Activated effector memory CD4-positive, alpha-beta T cell treated with anti-CD3 and anti-CD28 coated beads, Interleukin-2, amount 50 U/mL, for 16 hours (primary cell): ENCODE measurements around the gene GDF9.

Source experiments
- DNase-seq: peaks from one replicate; pipeline ENCODE4 v3.0.0-alpha.2; 2020

Gene GDF9

DNA sequence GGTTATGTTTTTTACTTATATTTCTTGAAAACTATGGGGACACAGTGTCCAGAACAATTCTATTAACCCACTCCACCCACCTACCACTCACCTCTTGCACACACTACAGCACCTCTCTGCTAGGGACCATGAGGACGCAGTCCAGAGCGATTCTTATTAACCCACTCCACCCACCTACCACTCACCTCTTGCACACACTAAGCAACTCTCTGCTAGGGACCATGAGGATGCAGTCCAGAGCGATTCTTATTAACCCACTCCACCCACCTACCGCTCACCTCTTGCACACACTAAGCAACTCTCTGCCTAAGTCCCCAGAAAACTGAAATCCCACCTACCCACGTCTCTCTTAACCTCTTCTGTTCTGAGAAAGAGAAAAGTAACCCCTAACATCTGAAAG lies 33.7 kb downstream of the GDF9 start:
- DNase-seq = no peak

DNA sequence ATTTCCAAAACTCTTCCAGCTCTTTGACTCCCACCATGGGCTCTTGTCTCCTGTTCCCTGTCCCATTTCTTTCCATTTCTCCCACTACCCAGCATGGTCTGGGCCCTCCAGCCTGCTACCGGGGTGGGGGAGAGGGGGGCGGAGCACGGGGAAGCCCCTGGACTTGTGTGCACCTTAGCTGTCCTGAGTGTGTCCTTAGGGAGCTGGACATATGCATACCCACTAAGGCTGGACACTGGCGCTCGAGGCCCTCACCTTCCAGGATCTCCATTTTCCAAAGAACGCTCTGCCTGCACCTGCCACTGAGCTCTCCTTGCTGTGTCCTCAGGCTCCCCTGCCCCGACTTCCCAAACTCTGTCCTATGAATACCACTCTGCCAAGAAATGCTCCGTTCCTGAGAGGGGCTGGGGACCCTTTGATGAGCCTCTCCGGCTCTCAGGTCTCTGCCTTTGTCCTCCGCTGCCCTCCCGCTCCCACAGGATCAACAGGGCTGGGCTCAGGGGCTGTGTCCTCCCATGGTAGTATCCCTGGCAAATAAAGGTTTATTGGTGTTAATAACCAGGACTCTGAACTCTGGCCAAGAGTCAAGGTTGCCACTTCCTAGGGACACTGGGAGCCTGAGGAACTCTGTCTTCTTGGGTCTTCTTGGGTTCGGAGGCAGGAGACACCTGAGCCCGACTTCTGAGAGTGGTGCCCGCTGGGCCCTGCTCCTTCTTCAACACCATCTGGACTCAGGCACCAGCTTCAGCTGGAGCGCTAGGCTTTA lies 35.0 kb downstream of the GDF9 start:
- DNase-seq = no peak

DNA sequence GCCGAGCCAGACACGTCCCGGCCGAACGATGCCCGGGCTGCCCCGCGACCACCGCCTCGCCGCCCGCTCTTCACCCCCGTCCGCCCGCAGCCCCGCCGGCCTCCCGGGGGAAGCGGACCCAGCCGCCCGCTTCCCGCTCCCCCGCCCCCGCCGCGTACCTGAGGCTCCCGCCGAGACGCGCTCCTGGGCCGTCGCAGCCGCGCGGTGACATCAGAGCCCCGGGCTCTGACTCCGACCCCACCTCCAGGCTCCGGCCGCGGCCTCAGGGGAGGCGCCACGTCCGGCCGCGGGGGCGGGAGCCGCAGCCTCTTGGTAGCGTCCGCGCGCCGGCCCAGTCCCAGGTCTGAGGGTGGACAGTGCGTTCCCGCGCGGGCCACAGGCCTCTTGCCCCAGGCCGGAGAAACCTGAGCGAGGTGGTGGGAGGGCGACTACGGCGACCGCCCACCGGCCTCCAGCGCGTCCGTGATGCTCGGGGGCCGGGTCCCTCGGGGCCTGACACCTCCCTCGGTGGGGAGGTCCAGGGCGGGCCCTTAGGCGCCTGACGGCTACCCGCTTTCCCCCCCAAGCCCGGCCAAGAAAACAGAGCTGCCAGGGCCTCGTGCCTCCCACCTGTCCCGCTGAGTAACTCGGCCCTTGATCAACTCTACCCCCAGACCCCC lies 35.7 kb downstream of the GDF9 start, which contains the start of gene SHROOM1:
Gene SHROOM1 (minus strand): TSS at position 212 of the 659 bp plus-strand sequence. CDS start 4,507 bp downstream, outside the sequence.
- DNase-seq = no peak

DNA sequence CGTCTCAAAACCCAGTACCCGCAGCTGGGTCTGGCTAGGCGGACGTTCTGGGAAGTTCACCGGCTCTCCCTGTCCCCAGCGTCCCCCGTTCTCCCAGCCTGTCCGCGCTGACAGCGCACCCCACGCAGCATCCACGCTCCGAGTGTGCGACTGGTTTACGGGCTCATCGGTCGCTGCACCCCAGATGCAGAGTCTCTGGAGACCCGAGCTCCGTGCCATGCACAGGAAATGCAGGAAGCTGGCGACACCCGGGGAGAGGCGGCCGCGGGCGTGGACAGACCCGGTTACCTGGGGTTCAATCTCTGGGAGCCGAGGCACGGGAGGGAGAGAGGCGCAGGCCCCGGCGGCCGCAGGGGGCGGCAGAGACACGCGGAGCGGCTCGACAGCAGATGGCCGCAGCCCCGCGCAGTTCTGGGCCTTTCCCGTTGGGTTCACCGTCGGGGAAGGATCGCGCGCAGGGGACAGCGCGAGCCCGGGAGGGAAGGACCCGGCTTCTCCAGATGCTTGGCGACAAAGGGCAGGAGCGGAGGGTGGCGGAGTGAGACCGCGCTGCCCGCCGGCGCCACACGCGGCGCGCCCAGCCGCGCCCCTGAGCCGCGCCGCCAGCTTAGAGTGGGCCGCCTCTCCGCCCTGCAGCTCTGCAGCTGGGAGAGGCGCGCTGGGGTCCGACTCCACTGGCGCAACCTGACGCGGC lies 36.4 kb downstream of the GDF9 start:
- DNase-seq = peak; percentile 89

DNA sequence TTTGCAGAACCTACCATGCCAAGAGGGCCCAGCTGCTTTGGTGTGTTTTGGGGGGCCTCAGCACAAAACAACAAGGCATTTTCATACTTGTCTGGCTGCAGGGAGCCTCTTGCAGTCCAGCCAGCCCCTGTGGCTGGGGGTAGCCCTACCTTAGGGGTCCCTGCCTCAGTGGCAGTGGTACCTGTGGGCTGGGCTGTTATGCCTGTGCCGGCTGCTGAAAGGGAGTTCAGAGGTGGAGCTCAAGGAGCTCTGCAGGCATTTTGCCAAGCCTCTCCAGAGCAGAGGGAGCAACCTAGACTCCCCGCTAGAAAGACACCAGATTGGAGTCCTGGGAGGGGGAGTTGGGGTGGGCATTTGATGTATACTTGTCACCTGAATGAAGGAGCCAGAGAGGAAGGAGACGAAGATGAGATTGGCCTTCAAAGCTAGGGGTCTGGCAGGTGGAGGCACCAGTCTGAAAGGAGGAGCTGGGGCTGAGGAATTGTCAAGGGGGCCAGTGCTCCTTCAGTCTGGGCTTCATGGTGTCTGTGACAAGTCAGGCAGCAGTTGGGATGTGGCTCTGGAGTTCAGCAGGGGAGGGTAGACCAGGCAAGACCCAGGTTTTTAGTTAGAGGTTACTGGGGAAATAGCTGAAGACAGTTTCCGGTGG lies 37.3 kb downstream of the GDF9 start:
- DNase-seq = no peak

DNA sequence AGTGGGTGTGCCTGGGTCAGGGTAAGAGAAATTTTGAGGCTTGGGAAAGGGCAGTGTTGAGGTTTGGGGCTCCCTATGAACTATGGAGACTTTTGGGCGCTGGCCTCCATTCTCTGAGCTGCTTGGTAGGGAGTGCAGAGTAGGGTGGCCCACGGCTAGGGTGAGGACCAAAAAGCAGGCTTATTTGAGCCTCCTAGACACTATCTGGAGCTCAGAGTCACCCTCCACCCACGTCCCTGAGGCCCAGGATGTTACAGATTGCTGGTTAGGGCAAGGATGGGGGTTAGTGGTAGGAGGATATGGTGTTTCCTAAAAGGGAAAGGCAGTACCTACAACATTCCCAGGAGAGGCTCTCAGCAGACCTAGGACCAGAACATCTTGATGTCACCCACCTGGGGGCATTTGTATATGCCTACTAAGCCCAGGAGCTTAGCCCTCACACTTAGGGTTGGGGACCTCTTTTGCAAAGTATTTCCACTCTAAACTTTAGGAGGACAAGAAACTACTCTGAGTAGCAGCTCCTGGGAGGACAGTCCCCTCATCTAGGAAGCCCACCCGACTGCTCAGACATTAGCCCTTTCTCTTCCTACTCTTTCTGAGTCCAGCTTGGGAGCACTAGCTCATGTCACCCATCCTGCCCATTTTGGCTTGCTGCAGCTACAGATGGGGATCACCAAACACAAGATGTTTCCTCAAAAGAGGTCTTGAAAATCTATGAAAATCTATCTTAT lies 38.2 kb downstream of the GDF9 start:
- DNase-seq = no peak

DNA sequence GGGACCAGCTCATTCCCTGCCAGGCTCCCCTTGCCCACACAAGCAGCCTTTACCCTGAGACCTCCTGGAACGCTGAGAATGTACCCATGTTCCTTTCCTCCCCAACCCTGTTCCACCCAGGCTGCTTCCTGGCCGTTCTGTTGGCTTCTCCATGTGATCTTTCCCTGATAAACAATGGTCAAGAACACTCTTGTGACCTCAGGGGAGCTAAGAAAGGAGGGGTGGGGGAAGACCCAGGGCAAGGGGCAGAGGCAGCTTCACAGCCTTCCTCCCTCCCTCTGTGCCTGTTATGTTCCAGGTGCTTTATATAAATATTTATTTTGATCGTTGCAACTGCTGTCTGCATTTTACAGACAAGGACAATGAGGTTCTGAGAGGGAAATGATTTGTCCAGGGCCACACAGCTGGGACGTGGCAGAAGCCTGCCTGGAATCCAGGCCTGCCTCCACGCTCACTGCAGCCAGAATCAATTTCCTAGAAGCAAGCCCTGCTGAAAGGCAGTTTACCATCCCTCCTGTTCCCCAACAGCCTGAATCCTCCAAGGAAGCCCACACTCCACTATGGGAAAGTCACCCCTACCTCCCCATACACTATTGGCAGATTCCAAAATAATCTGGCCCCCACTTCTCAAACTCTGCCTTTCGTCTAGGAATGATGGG lies 39.7 kb downstream of the GDF9 start:
- DNase-seq = no peak

DNA sequence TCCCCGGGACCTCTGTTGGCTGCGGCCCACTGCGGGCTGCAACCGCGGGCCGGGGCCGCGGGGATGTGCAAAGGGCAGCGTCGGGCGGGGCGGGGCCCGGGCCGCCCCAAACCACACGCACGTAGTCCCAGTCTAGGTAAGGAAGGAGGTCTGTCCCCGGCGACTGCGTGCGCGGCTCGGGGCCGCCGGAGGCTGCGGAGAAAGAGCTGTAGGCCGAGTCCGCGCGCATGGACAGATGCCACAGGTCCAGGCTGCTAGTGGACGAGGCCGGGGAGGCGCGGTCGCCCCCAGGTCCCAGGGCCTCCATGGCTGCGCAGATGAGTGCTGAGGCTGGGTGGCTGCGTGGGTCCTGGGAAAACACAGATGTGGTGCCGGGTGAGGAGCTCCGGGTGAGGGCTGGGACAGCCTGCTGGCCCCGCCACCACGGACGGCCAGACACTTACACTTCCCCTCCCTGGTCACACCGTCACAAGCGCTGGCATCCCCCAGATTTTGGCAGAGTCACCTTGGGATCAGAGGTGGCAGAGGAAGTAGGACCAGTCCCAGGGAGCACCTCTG lies 40.4 kb downstream of the GDF9 start:
- DNase-seq = no peak

DNA sequence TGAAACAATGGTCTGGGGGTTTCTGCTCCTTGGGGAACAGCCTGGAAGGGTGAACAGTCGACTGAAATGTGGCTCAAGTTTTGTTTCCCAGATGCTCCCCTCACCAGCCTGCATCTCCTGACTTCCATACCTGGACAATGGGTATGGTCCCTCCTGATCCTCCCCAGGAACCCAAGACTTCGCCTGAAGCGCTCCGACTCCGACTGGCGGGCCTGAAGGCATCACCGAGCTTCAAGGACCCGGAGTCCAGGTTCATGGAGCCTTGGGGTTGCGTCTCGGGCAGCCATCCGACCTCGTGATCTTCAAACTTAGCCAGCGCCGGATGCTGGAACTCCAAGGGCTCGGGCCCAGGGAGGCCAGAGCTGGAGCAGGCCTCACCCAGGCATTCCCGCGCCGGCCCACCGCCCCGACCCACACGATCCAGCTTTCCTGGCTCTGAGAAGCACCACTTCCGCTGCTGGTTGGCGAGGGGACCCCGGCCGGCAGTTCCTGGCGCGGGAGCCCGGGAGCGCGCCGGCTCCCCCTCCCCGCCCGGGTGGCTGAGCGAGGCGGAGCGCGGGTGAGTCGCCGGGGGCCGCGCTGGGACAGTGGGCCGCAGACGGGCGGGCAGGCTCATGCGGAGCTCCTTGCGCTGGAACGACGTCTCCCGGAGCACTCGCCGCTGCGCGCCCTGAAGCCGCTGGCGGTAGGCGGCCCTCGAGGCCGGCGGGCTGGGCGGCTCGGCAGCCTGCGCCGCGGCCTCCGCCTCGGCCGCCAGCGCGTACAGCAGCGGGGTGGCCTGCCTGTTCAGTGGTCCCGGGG lies 41.0 kb downstream of the GDF9 start:
- DNase-seq = no peak

DNA sequence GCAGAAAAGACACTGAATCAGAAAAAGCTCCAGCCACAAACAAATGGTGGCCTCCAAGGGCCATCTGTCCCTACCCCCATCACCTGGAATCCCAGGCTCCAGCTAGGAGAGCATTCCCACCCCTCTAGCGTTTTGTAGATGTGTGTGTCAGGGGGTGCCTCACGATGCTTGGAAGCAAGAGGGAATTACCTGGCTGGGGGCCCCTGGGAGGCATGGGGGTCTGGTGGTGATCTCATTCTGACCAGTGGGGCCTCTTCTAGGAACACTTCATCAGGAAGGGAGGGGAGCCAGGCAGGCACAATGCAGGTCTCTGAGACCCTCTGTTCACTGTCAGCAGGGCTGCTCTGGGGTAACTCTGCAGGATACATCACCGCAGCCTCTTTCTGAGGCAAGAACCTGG lies 41.8 kb downstream of the GDF9 start:
- DNase-seq = no peak

DNA sequence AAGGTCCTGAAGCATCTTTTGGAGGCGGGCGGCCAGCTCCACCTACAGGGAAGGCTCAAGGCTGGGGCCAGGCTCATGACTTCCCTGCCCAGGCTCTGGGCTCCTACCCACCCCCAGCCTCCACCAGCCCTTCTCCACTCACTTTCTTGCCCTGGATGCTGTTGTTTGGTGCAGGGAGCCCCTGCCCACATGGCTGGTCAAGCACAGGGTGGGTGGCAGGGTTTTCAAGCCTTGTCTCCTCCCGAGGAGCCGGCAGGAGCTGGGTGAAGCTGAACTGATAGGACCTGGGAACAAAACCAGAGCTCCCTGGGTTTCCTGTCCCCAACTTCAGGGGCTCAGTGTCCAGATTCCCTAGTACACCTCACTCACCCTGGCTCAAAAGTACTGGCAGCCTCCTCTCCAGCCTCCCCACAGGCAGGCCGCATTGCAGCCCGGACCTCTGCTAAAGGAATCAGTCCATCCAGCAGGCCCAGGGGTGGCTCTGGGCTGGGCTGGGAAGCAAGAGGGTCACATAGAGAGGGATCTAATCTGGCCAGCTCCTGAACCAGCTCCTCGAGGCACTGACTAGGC lies 42.7 kb downstream of the GDF9 start:
- no peak for DNase-seq

DNA sequence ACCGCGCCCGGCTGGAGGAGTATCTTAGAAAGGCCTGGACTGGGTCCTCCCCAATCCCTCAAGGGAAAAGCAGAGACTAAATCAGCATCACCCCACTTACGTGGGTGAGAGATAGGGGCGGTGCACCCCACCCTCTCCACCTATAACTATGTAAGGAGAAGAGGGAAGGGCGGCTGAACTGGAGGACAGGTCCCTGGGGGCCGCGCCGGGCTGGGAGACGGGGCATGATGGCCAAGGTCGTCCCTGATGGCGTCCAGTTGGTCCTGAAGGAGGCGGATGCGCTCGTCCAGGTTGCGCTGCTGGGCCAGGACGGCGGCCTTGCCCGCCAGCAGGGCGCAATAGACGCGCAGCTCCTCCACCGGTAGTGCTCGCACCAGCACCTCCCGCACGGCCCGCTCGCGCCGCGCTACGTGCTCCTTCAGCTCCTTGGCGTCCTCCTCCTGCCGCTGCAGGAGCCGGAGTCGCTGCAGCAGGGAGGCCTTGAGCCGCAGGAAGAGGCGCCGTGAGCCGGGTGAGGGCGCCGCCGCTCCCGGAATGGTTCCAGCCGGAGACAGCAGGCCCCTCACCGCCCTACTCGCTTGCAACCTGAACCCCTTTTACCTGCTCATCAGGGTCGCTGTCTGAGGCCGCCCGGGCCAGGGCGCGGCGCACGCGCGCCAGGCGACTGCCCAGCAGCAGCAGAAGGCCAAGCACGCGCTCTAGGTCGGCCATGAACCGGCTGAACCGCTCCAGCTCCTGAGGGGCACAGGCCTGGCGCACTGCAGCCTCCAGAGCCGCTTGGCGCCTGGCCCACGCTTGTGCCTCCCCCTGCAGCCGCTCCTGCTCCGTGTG lies 43.4 kb downstream of the GDF9 start:
- no peak for DNase-seq

DNA sequence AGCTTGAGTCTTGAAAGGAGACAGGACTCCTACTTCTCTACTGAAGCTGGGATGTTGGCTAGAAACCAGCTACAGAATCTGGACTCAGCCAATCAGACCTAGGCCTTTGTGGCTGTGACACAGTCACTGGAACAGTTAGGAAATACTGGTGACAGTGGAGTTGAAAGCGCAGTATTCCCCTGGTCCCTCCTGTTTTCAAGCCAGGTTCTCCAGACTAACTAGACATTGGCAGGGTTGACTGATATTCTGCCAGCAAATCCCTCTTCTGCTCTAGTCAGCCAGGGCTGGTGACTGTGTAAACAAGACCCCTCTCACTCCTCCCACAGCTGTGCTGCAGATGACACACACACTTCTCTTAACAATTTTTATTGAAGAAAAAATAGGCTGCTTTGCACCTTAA lies 44.5 kb downstream of the GDF9 start:
- DNase-seq = no peak

DNA sequence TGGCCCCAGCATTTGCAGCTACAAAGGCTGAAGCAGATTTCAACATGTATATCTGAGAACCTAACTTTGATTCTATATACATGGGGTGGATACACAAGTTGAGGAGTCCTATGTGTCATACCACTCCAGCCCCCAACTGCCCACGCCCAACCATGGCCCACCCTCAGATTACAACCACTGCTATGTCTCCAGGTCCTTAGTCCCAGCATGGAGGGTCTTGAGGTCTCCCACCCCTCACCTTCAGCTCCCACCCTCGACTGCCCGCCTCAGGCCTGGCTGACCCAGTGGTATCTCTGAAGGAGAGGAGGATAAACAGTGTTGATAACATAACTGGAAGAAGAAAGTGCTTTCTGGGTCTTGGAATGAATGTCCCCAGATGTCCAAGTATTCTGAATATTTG lies 44.9 kb downstream of the GDF9 start:
- no peak for DNase-seq

DNA sequence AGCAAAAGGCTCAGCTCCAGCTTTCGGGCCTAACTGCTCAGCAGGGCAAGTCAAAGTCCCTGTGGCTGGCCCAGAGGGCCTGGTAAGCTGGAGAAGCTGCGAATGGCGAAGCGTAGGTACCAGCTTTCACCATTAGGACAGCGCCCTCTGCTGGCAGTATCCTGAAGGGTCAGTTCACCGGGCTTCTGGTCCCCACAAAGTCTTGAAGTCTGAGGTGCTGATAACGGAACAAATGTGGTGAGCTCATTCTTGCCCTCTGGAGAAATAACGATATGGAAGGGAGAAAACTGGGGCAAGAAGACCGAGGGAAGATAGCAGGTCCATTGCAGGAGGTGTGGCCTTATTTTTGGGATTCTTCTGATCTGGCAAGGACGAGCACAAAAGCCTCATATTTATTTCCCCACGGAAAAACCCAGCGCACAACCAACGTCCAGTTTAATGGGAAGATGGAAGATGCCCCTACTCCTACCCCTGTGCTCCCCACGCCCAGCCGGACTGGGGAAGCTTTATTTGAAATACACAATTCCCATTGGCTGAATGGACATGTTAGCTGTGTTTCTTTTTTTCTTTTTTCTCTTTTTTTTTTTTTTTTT lies 46.0 kb downstream of the GDF9 start:
- peak; percentile 96 for DNase-seq

DNA sequence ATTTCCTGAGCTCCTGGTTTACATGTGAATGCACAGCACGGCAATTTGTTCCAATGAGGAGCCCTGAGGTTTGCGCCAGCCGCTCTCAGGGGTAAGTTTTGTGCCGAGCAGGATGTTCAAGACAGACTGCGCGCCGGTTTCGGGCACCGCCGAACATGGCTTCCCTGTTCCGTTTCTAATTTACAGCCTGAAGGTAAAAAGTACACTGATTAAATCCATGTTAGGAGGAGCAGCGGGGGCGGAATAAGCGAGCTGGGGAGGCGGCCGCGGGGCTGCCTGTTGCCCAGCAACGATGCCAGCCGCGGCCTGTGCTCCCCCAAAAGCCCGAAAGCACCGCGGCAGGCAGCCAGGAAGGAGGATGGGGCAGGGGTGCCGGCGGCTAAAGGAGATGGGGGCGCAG lies 46.8 kb downstream of the GDF9 start:
- no peak for DNase-seq

DNA sequence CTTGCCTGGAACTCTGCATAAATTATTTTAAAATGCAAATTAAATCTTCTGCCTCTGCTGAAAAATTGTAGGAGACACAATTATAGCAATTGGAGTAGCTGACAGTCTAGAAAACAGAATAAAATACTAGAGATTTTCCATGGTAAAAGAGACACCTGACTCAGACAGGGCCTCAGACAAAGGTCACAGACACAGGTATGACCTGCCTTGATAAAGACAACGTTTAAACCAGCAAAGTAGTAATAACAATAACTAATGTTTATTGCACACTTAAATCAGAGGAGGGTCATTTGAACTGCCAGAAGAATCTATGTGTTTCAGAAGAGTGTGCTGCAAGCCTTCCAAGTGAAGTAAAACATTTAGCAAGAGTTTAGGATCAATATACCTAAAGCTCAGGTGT lies 49.3 kb downstream of the GDF9 start:
- no peak for DNase-seq

DNA sequence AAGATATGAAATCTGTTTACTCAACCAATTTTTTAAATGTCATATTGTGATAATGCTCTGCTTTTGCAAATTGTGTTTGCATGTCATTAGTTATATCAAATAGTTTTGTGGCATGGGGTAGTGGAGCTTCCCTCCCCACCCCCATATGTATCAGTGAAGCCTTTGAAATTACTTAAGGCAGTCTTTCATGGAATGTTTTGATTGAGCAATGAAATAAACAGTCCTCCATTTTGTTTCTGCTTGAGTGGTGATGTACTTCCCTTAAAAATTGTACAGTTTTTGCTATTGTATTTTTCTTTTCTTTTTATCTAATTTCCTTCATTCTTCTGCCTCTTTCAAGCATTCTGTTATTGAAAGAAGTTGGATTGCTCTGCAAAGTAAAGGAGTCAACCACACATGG lies 49.7 kb downstream of the GDF9 start:
- DNase-seq = no peak

DNA sequence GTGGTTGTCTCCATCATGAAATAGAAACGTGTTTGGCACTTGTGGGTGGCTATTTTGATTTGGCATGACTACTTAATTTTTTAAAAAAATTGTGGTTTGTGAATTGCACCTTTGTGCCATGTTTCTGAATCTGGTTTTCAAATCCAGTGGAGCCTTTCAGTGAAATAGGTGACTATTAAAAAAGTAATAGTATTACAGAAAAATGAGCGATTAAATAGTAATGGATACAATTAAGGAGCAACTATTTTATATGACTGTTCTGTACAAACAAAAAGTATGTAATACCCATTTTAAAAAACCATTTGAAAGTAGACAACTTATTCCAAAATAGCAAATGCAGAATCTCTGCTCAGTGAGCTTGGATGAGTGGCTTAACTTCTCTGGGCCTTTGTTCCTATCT lies 50.2 kb downstream of the GDF9 start:
- DNase-seq = no peak
